Skeletal muscle satellite cell (primary cell): ENCODE data around the gene C8B.

Source experiments
- H3K27me3 ChIP-seq: 2 replicates; pipeline ENCODE4 v1.7.0; 2013; ENCODE audit warnings: low read length; ENCODE audit not compliant: control insufficient read depth, insufficient read depth
- H3K36me3 ChIP-seq: 2 replicates; pipeline ENCODE4 v1.7.0; 2013; ENCODE audit warnings: mild to moderate bottlenecking, control low read depth, low read length; ENCODE audit not compliant: insufficient read depth
- H3K4me1 ChIP-seq: 2 replicates; pipeline ENCODE4 v1.7.0; 2013; ENCODE audit warnings: low read length; ENCODE audit not compliant: control insufficient read depth, insufficient read depth
- H3K4me2 ChIP-seq: 2 replicates; pipeline ENCODE4 v1.7.0; 2013; ENCODE audit warnings: mild to moderate bottlenecking, low read length
- H3K4me3 ChIP-seq: 2 replicates; pipeline ENCODE4 v1.7.0; 2013; ENCODE audit warnings: low read length
- H3K9ac ChIP-seq: 2 replicates; pipeline ENCODE4 v1.7.0; 2013; ENCODE audit warnings: mild to moderate bottlenecking, low read depth, low read length, moderate library complexity
- H3K9me3 ChIP-seq: replicated peaks from 2 replicates; pipeline ENCODE4 v1.7.0; 2013; ENCODE audit warnings: mild to moderate bottlenecking, control low read depth, low read length

C8B gene

DNA sequence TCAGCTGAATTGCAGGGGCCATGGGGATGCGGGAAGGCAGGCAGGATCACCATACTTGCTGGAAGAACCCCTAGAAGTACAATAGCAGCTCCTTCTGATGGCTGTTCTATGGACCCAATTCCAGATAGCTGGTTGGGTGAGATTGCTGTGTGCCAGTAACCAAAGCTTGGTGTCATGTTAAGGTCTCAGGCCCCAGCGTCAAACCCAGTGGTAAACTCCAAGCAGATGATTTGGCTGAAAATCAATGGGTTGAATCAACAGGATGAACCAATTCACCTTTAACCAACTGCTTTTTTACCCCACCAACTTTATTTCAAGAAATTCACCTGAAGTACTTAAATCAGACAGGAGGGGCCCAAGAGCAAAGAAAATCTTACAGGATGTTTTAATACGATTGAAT, 37.8 kb downstream of the C8B start:
- Histone ChIP-seq H3K27me3 (no peaks in the 10 kb centered on the region), H3K4me2 (no peak overlapping the region), H3K9ac (no peak overlapping the region), H3K4me3 (no peak overlapping the region), H3K36me3 (no peaks in the 10 kb centered on the region), H3K9me3 (no peaks in the 10 kb centered on the region), H3K4me1 (no peaks in the 10 kb centered on the region)

- H3K9me3 ChIP-seq, result no peaks in the 10 kb centered on the region
- H3K36me3 ChIP-seq, result no peaks in the 10 kb centered on the region
- H3K4me1 ChIP-seq, result no peaks in the 10 kb centered on the region
These were observed 38.6 kb downstream of the C8B start for GRCh38 chr1:56927171-56927570.

GRCh38 chr1:56925193-56925592, 40.6 kb downstream of the C8B start:
- H3K27me3 ChIP-seq, result no peaks in the 10 kb centered on the region
- H3K36me3 ChIP-seq, result no peaks in the 10 kb centered on the region
- no peak overlapping the region for H3K9ac ChIP-seq
- no peaks in the 10 kb centered on the region for H3K9me3 ChIP-seq
- no peaks in the 10 kb centered on the region for H3K4me1 ChIP-seq
- H3K4me3 ChIP-seq, result no peak overlapping the region
- no peak overlapping the region for H3K4me2 ChIP-seq

More at GRCh38 chr1:56927171-56927570, 38.6 kb downstream of the C8B start:
- Histone ChIP-seq H3K4me3 (no peak overlapping the region), H3K9ac (no peak overlapping the region), H3K27me3 (no peaks in the 10 kb centered on the region), H3K4me2 (no peak overlapping the region)

DNA sequence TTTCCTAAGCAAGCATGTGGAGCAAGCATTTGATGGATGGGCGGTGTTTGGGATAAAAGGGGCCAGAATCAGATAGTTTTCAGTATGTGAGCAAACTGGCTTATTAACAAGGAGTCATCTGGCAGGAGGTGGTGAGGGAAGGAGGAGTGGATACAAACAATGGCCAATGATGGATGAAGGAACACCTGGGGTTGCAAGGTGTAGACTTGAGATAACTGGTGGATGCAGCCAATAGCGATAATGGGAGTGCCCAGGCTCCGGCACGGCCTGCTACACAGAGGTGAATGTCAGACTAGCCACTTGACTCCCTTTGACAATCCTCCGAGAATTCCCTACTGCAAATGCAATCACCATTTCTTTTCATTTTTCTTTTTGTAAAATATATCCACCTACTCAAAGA, 41.7 kb downstream of the C8B start:
- Histone ChIP-seq H3K36me3 (no peaks in the 10 kb centered on the region), H3K4me2 (no peak overlapping the region), H3K4me3 (no peak overlapping the region), H3K9ac (no peak overlapping the region), H3K4me1 (no peaks in the 10 kb centered on the region), H3K9me3 (no peaks in the 10 kb centered on the region), H3K27me3 (no peaks in the 10 kb centered on the region)

DNA sequence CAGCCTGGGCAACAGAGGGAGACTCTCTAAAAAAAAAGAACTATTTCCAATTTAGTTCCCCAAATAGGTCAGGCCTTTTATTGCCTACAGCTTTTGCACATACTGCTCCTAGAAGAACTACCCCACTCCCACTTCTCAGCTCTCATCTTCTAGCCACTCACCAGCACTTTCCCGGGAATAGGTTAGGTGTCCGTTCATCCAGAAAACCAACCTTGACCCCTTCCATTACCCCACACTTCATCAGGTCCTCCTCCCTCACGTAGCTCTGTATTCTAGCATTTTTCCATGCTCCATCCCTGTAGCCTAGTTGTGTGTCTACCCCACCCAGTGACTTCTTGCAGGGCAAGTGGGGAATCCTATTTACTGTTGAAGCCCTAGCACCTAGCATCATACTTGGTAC, 42.6 kb downstream of the C8B start:
- Histone ChIP-seq H3K4me3 (no peak overlapping the region), H3K4me1 (no peaks in the 10 kb centered on the region), H3K9me3 (no peaks in the 10 kb centered on the region), H3K27me3 (no peaks in the 10 kb centered on the region), H3K9ac (no peak overlapping the region), H3K36me3 (no peaks in the 10 kb centered on the region), H3K4me2 (no peak overlapping the region)

- Histone ChIP-seq H3K9ac (no peak overlapping the region), H3K4me3 (no peak overlapping the region), H3K9me3 (no peaks in the 10 kb centered on the region), H3K27me3 (no peaks in the 10 kb centered on the region), H3K36me3 (no peaks in the 10 kb centered on the region), H3K4me1 (no peaks in the 10 kb centered on the region), H3K4me2 (no peak overlapping the region)
These were observed 43.3 kb downstream of the C8B start for GRCh38 chr1:56922507-56922906.

- Histone ChIP-seq H3K9me3 (no peaks in the 10 kb centered on the region), H3K27me3 (no peaks in the 10 kb centered on the region), H3K36me3 (no peaks in the 10 kb centered on the region), H3K9ac (no peak overlapping the region), H3K4me1 (no peaks in the 10 kb centered on the region), H3K4me3 (no peak overlapping the region), H3K4me2 (no peak overlapping the region)
These were observed 43.7 kb downstream of the C8B start for GRCh38 chr1:56922070-56922469.

DNA sequence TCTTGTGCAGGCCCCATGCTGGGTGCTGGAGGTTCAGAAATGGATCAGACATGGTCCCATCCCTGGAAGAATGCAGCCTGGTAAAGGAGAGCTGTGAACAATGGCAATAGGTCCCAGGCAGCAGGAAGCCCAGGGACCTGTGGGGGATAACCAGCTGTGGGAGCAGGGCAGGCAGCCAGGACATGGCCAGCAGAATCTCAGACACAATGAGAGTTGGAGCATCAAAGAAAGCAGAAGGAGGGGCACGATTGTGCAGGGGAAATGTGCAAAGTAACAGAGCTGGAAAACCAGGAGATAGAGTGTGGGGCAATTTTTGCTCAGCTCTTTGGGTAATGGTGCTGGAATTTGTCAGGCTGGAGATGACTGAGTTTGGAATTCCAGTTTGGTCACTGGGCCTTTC, 44.3 kb downstream of the C8B start:
- Histone ChIP-seq H3K9me3 (no peaks in the 10 kb centered on the region), H3K27me3 (no peaks in the 10 kb centered on the region), H3K4me3 (no peak overlapping the region), H3K9ac (no peak overlapping the region), H3K4me2 (no peak overlapping the region), H3K4me1 (no peaks in the 10 kb centered on the region), H3K36me3 (no peaks in the 10 kb centered on the region)

DNA sequence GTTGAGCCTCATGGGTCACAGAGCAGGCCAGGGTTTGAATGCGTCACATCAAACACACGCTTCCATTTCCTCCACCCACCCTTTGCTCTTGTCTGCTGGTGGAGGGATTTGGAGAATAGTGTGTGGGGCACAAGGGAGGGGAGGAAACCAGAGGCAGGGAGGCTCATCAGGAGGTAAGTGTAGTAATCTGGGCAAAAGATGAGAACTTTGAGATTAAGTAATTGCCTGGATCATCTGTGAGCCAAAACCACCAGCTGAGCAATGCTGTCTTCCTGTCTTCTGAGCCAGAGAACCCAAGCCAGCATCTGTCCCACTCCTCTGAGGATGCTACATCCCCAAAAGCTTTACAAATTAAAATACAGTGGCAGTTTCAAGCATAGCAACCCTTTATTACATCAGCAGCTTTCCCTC, 45.2 kb downstream of the C8B start:
- Histone ChIP-seq H3K4me3 (no peak overlapping the region), H3K27me3 (no peaks in the 10 kb centered on the region), H3K36me3 (no peaks in the 10 kb centered on the region), H3K9ac (no peak overlapping the region), H3K4me1 (no peaks in the 10 kb centered on the region), H3K9me3 (no peaks in the 10 kb centered on the region), H3K4me2 (no peak overlapping the region)

DNA sequence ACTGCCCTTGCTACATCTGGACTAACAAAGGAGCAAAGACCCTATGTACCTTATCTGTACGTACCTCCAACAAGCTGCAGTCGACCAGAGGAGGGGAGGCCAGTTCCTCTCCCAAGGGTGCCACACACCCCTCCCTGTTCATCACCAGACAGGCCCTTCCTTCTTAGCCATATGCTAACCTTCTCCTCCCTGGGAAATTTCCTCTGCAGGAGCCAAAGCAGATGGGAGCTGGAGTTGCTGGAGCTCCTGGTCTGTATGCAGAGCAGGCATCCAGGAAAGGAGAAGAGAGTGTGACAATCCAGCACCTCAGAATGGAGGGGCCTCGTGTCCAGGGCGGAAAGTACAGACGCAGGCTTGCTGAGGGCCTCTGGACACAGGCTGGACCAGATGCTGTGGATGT, 48.5 kb downstream of the C8B start:
- Histone ChIP-seq H3K27me3 (no peaks in the 10 kb centered on the region), H3K9ac (no peak overlapping the region), H3K9me3 (no peaks in the 10 kb centered on the region), H3K4me1 (no peaks in the 10 kb centered on the region), H3K4me2 (no peak overlapping the region), H3K4me3 (no peak overlapping the region), H3K36me3 (no peaks in the 10 kb centered on the region)

- no peaks in the 10 kb centered on the region for H3K9me3 ChIP-seq
- H3K4me3 ChIP-seq, result no peak overlapping the region
- no peaks in the 10 kb centered on the region for H3K27me3 ChIP-seq
- H3K36me3 ChIP-seq, result no peaks in the 10 kb centered on the region
- no peak overlapping the region for H3K4me2 ChIP-seq
- H3K9ac ChIP-seq, result no peak overlapping the region
- H3K4me1 ChIP-seq, result no peaks in the 10 kb centered on the region
These were observed 49.2 kb downstream of the C8B start for GRCh38 chr1:56916630-56917029.

DNA sequence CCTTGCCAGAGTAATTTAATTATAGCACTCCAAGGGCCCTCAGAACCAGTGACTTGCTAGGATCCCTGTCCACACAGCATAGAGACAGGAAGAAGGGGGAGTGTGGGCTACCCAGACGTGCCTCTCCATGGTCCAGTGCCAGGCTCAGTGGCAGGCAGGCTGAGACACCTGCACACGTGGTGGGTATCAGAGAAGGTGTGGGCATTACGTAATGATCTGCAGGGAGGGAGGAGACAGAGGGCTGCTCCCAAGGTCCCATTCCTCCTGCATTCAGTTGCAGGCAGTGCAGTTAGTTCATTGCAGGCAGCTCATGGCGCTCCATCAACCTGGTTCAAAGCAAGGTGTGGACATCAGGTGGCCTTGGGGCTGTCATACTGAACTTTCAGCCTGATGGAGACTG, 49.9 kb downstream of the C8B start:
- Histone ChIP-seq H3K9me3 (no peaks in the 10 kb centered on the region), H3K4me2 (no peak overlapping the region), H3K9ac (no peak overlapping the region), H3K4me1 (no peaks in the 10 kb centered on the region), H3K36me3 (no peaks in the 10 kb centered on the region), H3K27me3 (no peaks in the 10 kb centered on the region), H3K4me3 (no peak overlapping the region)
